Pulmonary artery endothelial cell (primary cell): Measurements from ENCODE around the gene LRRC61. TPM values are rescaled to one million over a fixed set of nuclear protein-coding genes. Genes with fewer than 3 reads are reported as not detected.
"Not testable (repeated sequence)": the region's sequence is repeated elsewhere in the genome, so short reads cannot be mapped to it uniquely, and the experiment has no call there.

Experiments
- DNase-seq: peaks from one replicate; pipeline ENCODE4 v3.0.0-alpha.2; 2011; ENCODE audit warnings: low read depth, low spot score
- total RNA-seq: library from RNA; depleted of rRNA; stranded (reverse); fragments of >200 nt; gene quantifications from 2 replicates; pipeline ENCODE4 v1.2.3, GENCODE V29; 2014

Gene LRRC61, protein sequence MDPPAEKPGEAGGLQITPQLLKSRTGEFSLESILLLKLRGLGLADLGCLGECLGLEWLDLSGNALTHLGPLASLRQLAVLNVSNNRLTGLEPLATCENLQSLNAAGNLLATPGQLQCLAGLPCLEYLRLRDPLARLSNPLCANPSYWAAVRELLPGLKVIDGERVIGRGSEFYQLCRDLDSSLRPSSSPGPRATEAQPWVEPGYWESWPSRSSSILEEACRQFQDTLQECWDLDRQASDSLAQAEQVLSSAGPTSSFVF
- 0.07 and 0.25 TPM in 2 replicates for total RNA-seq

DNA sequence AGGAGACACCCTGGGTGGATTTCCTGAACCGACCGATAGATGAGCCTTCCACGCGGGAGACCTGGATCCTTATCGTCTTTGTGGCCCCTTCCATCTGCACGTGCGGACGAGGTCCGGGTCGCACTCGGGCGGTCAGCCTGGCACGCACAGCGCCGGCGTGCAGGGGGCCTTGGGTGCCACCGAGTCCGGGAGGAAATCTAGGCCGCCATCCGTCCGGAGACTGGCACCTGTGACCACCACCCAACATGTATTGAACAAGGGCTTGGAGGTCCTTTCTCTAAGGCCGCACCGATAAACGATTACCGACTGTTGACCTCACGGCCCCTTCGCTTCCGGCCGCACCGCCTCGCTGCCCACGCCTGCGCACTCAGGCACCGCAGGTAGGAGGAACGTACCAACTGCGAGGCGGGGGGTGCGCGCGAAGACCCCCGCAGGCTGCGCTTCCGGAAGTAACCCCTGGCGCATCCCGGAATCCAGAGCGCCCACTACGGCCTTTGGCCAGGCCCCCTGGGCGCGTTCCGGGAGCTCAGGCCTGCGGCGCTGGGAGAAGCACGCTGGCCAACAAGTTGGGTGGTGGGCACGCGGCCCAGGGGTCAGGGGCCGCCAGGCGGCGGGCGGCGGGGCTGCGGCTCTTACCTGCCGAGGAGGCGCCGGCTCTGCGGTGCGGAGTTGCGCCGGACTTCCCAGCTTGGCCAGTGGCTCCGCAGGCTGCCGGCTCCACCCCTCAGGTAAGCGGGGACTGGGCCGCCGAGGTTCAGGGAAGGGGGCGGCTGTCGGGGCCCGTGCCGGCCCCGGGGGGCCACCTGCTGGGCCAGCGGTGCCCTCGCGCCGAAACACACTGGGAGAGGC lies at the start of gene LRRC61, which contains the start of gene ACTR3C:
Gene LRRC61 (plus strand): TSS at position 523 of the 849 bp plus-strand sequence. CDS start 13,507 bp downstream, outside the sequence.
Gene ACTR3C (minus strand): TSS at position 713 of the 849 bp plus-strand sequence. CDS start 28,249 bp downstream, outside the sequence.
- DNase-seq: no peak

DNA sequence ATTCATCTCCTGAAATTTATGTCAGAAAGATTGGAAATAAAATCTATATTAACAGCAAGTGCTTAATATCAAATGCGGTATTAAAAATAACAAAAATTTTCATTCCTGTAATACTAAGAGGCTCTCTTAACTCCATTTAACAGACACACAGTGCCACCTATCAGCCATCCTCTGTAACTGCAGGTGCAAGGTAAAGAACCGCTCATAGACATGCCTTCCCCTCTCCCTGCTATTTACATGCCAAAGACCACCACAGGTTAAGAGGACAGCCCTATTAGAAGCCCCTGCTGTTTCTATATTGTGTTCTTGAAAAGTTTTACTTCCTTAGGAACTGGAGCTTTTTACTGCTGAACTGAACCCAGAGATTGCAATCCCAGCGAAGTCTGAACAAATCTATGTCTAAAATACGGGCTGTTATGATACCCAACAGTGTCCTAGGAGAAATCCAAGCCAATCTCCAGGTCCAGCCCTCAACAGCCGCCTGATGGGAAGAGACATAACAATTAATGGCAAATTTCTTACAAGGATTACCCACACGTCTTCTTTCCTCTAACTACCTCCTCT lies 46.9 kb upstream of the LRRC61 start:
- not testable (repeated sequence) for DNase-seq

DNA sequence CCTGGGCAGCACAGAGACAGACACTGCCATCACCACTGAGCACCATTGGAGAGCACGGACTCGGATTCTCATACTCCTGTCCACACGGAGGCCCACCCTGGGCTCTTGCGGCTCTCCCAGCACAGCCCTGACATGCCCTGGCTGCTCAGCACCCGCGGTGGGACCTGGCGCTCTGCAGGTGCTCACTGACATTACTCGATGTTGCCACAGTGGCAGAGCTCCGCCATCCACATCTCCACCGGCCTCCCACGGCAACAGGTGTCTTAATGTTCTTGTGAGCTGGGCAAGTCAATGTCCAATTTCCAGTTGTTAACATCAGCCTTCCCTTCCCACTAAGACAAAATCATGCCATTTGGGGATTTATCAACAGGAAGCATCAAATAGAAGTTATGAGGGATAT lies 44.8 kb upstream of the LRRC61 start:
- not testable (repeated sequence) for DNase-seq

DNA sequence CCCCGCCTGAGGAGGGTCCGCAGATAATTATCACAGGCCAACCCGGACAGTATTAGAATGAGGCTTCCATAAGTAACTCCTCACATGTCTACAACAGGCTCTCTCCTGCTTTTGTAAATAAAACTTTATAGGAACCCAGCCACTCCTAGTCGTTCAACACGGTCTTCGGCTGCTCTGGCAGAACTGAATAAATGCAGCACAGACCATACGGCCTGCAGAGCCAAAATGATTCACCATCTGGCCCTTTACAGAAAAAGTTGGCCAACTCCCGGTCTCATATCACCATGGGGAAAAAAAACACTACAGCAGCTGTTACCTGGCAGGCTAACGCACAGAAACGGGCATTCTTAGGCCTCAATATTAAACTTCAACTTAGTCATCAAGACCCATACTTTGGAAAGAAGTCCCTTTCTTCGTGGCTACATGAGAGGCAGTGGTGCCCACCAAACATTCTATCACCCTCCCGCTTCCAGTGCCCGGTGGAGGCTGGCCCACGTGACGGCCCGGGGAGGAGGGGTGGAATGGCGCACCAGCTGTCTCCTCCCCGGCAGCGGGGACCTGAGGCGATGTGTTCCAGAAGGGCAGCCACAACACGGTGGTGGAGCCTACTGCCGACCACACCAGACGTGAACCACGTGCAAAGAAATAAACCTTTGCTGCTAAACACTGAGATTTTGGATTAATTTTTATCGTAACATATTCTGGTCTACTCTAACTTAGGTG lies 41.3 kb upstream of the LRRC61 start:
- DNase-seq: not testable (repeated sequence)

DNA sequence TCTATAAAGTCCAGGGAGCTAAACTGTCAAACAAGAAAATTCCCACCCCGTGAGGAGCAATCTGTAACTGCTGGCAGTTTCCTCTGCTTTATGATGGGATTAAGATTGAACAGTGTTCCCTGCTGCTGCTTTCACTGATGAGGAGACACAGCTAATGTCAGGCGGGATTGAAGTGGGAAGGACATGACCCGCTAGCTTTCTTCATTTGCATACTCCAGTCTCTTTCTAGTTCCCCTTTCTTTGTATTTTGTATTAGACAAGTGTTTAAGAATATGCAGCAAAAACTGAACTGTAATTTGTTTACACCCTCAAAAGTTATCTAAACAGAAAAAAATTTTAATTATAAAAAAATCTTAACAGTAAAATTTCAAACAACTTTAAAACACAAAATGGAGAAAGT lies 40.0 kb upstream of the LRRC61 start:
- not testable (repeated sequence) for DNase-seq

DNA sequence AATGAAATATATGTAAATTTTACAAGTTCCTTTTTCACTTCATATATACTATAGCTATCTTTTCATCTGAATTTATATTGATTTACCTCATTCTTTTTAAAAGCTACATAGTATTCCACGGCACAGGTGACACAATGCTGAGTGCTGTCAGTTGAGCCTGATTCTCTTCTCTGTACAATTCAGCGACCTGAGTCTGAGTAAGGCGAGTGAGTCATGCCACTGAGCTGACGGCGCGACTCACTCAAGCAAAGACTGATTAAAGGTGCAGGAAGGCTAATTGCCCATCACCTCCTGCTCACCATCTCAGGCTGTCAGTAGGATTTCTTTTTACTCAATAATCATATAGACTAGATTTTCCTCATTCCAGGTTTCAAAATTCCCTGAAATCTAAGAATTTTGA lies 39.5 kb upstream of the LRRC61 start:
- not testable (repeated sequence) for DNase-seq

DNA sequence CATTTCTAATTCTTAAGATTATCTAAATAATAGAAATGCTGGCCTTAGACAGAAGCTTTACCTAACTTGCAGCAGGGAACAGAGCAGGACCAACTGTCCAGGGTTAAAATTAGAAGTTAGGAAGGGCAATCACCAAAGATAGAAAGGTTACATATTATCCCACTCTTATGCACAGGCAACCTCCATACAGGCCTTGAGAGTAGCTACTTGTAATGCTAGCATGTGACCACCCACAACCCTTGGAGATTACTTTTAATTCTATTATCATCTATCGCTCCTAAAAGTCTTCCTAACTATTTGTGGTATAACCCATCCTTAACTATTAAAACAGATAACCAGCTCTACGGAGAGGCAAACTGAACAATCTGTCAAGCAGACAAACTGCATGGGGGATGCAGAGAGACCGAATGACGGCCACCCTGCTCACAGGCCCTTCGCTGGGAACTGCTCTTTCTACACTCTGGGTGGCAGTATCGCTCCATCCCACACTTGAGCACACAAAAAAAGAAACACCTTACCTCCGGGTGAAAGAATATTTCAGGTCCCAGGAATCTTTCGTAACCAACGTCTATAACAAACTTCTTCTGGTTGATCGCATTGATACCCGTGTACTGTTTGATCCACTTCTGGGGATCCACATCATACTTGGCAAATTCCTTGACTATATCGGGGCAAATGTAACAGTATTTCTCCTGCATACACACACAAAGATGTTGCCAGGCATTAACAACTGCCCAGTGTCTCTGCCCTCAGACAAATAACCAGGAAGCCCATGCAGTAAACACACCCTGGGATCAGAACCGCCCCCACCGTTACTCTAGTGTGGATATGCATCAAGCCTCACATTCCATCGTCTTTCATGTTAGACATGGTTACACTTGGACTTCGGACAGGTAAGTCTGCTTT lies 37.1 kb upstream of the LRRC61 start:
- not testable (repeated sequence) for DNase-seq

DNA sequence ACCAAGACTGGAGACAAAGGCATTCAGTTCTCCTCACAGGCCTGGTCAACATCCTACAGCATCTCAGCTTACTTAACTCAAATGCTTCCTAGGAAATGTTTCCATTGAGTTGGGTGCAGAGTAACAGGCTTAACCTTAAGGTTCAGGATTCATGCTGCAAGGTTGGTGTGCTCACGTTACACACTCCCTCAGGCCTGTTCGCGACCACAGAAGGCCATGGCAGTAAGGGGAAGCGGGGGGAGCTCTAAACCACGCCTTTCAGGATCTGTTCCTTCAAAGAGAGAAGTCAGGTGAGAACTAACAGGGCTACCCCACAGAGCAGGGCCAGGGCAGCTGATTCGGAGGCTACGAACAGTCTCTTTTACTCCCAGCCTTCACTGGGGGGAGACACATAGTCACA lies 35.3 kb upstream of the LRRC61 start:
- DNase-seq: not testable (repeated sequence)

DNA sequence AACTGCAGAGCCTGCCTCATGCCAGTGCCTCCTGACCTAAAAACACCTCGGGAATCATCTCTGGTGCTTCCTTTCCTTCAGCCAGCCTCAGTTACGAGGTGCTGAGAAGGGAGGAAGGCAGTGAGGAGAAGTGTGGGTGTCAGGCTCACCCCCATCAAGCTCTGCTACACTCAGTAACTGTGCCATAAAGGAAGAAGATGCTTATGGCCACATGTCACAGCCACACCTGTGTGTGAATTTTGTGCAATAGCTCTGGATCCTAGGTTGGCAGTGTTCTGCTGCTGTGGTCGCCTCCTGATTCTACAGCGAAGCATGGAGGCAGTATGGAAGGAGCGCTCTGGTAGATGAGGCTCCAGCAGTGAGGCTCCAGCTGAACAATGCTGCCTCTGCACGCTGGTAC lies 34.3 kb upstream of the LRRC61 start:
- DNase-seq: not testable (repeated sequence)

DNA sequence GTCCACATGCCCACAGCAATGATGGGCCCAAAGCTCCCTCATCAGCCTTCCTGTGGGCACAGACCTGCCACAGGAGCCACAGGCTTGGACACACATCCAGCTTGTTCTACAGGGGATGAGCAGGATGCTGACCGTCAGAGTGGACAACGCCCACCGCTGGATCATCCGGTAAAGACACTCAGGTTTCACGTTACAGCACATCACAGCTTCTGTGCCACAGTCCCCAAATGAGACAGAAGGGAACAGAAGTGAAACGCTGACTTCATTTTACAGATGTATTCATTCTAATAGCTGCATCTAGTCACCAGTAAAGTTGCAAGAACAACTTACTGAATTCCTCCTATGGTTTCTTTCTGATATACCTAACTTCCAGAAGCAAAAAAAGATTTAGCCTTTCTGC lies 32.8 kb upstream of the LRRC61 start:
- DNase-seq: not testable (repeated sequence)

DNA sequence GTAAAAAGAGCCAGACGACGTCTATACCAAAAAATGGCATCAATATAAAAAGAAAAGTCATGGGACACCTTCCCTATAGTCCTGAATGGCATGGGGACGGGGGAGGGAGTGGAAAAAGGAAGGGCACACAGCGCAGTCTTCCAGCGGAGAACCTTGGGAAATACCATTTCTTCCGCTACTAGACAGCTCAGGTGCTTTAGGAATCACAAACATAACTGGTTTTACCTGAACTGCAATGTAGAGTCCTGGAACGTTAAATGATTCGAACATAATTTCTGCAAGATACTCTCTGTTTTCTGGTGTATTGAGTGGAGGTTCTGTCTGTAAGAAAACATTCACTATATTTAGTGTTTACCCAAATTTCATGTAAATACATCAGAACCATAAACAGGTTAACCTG lies 28.1 kb upstream of the LRRC61 start:
- not testable (repeated sequence) for DNase-seq

DNA sequence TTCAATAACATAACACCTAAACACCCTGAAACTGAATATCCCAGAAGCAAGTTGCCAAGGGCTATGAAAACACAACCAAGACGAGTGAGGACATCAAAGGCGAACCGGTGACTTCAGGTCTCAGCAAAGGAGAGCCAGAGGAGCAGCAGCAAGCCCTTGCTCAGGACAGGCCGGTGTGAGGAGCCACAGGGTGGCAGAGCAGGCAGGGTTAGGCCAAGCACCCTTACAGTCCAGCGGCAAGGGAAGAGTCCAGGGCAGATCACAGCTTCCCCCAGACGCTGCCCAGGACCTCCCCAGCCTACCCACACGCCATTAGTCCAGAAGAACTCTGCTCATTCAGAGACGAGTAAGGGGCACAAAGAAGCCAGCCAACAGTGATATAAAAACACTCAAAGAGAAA lies 27.5 kb upstream of the LRRC61 start:
- DNase-seq: not testable (repeated sequence)

DNA sequence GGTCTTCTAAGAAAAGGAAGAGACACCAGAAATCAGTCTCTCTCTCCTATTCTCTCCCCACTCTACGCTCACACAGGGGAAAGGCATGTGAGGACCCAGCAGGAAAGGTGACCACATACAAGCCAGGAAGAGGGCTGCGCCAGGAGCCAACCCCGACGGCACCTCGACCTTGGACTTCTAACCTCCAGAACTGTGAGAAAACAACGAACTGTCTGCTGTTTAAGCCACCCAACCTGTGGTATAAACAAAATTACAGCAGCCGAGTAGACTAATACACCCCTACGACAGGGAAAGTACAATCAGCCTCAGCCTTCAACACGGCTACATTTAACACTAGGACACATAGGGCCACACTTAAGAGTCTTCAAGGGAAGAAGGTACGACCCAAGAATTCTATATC lies 26.4 kb upstream of the LRRC61 start:
- not testable (repeated sequence) for DNase-seq

DNA sequence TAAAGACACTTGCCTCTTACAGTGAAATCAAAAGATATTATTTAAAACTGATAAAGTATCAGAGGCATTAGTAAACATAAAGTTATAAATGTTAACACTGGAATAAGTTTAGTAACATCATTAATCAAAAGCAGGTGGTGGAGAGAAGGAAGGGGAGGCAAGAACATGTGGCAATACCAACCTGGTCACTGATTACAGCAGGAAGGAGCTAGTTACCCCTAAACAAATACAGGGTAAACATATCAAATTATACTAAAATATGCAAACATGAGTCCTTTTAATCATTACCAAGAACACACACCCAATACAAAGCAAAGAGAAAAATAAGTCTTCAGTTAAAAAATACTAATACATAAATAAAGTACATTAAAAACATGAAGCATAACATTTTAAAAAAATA lies 25.2 kb upstream of the LRRC61 start:
- DNase-seq: not testable (repeated sequence)

DNA sequence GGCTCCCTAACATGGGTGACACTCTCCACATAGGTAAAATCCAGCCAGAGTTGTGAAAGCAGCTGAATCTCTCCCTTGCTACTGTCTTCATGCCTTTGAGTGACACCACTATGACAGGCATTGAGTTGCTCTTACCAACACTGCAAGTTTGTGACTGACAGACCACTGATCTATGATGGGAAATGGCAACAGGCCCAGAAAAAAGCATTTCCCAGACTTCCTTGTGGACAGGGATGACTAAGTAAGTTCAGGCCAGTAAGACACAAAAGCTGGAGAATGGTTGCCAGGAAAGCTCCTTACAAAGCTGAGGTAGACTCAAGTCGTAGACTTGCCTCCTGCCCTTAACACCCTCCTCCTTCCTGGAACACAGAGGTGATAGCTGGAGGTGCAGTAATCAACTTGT lies 20.2 kb upstream of the LRRC61 start:
- not testable (repeated sequence) for DNase-seq

DNA sequence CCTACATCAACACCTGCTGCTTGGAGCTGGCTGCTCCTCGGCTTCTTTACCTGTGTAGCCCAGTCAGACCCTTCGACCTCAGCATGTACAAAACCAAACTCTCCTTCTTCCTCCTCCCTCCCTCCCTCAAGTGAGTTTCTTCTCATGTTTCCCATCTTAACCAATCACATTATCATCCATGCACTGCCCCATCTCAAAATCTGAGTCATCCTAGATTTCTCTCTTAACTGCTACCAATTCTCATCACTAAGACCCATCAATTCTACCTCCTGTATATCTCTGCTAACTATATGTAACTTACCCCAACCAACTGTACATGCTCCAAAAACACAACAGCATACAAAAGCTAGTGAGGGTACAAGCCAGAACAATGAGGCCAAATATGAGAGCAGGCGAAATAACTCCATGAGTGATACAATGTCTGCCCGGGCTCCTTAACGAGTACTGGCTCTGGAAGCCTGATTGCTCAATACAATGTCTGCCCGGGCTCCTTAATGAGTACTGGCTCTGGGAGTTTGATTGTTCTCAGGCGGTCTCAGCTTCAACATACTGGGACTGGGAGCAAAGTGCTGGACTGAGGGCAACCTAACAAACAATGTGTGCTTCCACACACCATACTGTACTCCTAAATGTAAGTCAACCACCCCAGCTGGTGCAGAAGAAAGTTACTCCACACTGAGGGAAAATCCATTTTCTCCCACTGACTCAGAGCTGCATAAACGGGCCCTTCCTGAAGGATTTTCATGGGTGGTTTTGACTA lies 18.5 kb upstream of the LRRC61 start:
- DNase-seq: not testable (repeated sequence)

DNA sequence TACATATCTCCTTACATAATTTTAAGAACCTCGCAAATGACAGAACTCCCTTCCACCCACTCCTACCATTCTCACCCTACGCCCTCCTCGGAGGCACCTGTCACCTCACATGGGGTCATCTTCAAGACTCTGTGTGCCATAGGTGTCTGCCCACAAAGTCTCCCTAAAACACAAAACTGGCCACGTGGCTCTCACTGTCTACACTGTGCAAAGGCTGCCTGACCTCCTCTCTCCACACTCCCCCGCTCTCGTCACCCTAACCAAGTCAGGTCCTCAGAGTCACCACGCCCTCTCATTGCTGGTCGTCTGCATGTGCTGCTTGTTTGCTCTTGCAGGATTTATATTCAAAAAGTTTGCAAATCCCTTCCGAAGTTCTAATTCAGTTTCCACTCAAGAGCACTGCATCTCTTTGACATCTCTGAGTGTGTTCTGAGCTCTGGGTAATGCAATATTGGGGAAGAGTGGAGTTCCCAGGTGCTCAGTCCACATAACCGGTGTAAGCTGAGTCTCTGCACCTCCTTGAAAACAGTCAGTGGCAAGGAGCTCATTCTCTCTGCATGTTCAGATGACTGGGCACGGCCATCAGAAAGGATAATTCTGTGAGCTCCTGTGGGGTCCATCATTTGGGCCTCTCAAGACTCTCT lies 17.8 kb upstream of the LRRC61 start:
- DNase-seq: not testable (repeated sequence)

DNA sequence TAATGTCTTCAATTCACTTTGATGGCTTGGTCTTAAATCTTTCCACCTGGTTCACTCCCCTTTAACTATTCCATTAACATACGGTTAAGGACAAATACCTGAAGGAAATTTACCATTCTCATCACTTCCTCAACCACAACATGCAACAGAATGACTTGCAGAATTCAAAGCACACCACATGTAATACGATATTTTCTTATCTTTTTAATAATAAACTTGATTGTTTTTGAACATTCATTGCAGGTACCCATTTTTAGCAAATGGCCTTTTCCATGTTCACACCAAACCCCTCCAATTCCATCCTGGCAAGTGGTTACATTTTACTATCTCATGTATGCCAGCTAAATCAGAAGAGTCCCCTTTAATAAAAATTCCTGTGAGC lies 17.3 kb upstream of the LRRC61 start:
- not testable (repeated sequence) for DNase-seq

DNA sequence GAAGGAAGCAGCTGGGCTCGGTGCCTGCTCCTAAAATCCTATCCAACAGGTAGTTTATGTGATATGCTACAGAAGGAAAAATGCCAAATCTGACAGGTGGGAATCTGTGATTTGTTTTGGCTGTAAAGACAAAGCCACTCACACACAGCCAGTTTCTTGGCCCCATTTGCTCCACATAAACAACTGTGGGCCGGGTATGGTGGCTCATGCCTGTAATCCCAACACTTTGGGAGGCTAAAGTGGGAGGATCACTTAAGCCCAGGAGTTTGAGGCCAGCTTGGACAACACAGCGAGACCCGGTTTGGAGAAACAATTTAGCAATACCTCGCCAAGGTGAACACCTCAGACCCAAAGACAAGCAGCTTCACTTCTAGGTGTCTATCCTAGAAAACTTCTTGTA lies 16.8 kb upstream of the LRRC61 start:
- not testable (repeated sequence) for DNase-seq
